GM20431 (cell line): ENCODE measurements around the gene STK25.

ENCODE experiments used
- in situ Hi-C: fragments of 300-500 bp; cut with MseI, MboI; formaldehyde crosslinking; loops from one replicate; pipeline ENCODE4 v1.15.0; 2020; ENCODE audit warnings: low sequenced_read_pairs; ENCODE audit not compliant: unreplicated experiment

Gene STK25

DNA sequence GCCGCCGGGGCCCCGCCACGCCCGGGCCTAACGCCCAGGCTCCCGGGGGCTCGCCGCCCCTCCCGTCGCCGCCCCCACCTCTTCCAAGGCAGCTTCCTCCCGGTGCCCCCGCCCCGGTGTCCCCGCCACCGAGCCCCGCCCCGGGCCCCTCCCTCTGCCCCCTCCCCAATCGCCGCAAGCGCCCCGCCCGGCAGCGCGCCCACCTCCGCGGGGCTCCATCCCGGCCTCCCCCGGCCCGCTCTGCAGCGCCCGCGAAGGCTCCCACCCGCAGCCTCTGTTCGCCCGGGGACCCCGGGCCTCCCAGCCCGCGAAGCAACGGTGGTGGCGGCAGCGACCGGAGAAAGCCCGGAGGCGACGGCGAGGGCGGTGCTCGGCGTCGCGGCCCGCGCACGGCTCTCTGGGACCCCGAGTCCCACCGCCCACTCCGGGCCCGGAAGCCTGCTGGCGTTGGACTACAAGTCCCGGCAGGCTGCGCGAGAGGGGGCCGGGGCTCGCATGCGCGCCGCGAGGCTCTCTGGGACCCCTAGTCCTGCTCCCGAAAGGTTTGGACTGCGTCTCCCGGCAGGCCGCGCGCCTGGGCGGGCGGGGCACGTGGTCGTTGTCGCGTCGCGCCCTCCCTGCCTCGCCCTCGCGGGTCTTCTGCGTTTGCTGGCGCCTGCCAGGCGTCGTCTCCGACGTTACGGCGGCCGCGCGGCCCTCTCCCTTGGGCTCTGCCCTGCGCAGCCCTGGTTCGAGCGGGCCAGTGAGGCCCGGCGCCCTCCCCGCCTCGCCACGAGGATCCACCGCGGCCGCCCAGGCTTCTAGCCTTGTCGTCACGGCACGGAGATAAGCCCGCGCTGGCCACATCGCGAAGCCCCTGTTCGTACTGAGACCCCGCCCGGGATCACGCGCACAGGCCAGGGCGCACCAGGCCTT is at the start of gene STK25:
TSS of gene STK25 (minus strand) at position 345 of the 915 bp plus-strand sequence. CDS start 549 bp downstream, outside the sequence.
- in situ Hi-C loops: no loop called here

DNA sequence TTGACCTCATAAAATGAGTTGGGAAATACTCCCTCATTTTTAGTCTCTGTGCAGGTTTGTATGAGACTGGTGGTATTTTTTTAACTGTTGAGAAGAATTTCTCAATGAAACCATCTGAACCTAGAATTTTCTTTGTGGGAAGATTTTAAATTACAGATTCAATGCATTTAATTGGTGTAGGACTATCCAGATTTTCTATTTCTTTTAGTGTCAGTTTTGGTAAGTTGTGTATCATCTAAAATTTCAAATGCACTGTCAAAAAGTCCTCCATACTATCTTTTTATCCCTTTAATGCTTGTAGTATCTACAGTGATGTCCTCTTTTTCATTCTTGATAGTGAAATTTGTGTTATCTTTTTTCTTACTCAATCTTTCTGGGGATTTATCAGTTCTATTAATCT is 48.4 kb upstream of the STK25 start:
- in situ Hi-C loops: no loop called here

DNA sequence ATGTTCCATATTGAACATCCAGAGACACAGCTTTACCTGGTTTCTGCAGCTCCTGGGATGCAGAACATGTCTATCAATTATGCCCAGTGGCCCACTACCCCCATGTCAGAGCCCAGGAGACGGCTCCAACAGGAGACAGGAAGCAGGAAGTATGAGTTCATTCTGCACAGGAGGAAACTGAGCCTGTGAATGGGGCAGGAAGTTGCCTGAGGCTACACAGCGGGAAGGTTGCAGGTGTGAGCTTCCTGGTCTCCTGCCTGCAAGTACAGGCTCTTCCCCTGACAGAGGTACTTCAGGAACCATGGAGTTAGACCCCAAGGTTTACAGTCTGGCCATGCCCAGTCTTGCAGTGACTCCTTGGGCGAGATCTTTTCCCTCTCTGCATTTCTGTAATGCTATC is 47.3 kb upstream of the STK25 start:
- in situ Hi-C loops: no loop called here

DNA sequence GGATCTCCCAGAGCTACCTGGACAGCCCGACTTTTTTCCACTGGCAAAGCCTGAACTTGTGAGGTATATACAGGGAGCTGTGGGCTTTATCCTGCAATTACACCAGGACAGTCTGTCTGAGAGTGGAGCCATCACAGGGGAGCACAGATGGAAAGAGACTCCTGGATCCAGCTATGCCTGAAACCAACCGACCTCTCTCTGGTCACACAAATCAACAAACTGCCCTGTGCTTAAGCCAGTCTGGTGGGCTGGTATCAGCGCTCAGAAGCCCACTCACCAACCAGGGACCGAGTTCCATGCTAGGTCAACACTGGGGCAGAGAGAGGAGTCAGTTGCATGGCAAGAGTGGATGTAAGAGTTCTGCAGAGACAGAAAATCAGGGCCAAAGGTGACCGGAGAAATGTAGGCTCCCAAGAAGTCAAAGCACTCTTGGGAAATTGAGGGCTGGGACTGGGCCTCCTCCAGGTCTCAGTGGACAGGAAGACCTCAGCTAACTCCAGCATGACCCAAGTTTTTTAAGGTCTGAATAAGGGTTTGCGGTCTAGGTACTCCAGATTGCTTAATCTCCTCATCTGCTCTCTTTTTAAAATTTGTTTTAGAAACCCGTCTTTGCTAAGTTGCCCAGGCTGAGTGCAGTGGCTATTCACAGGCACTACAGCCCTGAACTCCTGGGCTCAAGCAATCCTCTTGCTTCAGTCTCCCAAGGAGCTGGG is 46.4 kb upstream of the STK25 start:
- in situ Hi-C loops: no loop called here

DNA sequence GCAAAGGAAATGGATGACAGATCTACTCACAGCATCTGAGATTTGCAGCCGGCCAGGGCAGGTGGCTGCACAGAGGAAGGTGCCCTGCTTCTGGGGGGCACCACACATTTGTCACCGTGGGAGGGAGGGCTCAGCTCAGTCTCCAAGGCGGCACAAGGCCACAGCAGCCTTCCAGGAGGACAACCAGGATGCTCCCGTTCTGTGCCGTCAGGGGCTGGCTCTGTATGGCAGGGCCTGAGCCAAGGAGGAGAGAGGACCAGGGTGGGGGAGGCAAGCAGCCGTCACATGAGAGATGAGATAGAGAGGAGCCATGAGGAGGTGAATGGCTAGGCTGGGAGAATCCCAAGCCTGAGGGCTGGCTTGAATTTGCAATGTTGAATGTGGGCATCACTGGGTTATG is 45.6 kb upstream of the STK25 start:
- in situ Hi-C loops: no loop called here

DNA sequence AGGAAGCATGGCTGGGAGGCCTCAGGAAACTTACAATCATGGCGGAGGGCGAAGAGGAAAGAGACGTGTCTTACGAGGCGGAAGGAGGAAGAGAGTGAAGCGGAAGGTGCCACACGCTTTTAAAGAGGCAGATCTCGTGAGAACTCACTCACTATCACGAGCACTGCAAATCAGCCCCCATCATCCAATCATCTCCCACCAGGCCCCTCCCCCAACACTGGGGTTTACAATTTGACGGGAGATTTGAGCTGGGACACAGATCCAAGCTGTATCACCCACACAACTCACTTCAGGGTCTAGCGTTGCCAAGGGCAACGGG is 45.1 kb upstream of the STK25 start:
- in situ Hi-C loops: no loop called here

DNA sequence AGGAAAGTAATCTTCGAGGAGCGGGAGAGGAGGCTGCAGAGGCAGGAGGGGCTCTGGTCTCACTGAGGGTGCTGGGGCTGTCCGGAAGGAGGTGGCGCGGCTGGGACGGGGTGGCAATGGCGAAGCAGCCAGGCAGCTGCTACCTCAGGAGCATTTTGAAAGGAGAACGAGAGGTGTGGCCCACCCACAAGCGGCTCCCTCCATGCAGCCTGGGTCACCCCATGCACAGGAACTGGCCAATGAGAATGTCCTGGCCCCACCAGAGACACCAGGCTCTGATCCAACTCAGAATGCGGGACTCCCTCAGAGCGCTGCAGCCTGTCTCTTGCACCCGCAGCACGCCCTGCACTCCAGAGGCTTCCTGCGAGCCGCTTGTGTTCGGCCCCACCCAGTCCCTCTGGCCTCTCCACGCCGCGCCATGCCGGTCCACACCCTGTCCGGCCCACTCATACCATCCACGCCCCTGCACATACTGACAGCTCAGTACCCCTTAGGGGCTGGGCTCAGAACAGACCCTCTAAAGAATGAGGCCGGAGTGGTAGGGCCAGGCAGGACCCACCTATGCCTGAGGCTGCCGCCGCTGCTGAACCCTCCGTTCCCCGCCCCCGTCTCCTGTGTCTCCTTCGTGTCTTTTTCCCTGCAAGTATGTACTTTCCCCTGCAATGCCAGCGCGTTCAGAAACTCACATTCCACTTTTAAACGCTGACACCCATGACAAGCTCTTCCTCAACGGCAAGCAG is 43.8 kb upstream of the STK25 start:
- in situ Hi-C loops: no loop called here

DNA sequence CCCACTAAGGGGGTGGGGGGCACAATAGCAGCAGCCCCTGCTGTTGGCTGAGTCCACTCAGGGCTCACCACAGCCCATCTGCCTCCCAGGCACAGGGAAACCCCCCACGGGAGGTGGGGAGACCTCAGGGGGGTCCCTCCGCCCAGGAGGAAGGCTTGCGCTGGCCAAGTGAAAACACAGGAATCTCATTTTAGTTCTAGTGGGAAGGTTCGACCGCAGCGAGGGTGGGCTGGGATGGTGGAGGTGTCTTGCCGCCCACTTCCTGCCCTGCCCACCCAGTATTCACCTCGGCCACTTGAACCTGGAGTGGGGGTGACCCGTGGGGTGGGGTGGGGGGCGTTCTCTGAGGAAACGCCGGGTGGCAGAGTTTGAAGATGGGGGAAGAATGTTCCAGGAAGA is 43.2 kb upstream of the STK25 start:
- in situ Hi-C loops: no loop called here

DNA sequence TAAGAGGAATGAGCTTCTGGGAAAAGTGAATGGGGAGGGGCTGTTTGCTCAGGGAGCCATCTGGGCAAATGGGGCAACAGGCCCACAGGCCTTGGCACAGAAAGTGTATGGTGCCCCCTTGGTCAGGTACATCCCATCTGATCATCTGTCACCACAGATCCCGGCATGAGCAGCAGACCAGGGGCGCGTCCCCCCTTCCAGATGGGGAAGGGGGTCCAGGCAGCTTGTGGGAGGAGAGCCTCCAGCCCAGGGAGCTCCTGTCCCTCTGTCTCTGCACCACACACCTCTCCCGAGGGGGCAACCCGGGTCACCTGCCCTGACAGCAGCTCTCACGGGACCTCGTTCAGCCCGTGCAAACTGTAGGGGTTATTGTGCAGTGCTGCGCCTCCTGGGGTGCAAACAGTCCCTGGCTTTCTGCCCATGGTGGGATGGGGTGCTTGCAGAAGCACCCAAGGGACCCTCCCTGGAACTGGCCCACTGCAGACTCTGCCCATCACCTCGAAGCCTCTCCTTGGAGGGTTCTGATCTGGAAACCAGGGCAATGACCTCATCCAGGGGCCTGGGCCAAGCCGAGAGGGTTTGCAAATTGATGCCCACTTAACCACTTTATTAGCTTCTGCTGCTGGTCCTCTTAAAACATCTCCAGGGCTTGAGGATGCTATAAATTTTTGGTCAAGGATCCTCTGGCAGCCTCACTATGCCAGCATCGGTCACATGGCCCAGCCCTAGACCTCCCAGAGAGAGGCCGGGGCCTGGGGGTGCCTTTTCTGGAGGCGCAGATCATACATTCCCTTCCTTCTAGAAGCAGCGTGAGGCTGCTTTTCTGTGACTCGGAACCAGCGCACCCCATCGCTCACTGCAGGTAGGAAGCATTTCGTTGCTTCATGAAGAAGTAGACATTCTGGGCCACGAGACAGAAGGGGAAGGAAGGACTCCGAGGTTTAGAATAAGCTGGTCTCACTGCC is 42.5 kb upstream of the STK25 start:
- in situ Hi-C loops: no loop called here

DNA sequence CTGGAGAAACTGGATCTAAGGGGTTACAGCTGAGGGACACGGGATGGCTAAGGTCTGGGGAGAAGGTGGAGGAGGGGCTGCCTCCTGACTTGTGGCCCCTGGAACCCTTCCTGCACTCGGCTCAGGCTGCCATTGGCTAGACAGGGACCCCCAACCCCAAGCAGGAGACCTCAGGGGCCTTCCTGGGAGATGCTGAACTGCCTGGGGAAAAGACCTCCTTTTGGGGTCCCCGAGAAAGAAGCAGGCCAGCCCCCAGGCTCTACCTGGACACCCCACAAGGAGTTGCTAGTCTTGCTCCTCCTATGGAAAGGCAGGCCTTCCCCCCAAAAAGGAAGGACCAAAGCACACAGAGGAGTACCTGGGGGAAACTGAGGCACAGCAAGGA is 40.1 kb upstream of the STK25 start:
- in situ Hi-C loops: no loop called here

DNA sequence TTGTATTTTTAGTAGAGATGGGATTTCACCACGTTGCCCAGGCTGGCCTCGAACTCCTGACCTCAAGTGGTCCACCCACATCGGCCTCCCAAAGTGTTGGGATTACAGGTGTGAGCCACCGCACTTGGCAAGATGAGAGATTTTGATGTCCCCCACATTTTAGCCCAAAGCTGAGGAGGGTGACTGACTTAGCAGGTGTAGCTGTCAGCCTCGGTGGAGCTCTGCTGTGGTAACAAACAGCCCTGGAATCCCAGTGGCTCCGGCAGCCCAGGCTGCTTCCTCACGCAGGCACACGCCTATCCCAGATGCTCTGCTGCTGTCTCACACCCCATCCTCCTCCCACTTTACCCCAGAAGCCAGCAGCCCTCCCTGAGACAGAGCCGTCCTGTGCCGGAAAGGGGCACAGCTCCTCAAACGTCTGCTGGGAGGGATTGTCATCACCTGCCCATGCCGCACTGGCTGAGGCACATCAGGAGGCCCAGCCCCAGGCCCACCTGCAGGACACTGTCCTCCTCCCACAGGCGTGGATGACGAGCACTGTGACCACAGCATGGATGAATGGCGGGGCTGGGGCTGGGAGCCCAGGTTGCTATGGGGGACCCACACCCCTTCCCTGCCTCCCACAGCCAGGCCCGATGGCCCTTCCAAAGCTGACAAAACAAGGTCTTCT is 39.5 kb upstream of the STK25 start:
- in situ Hi-C loops: no loop called here

DNA sequence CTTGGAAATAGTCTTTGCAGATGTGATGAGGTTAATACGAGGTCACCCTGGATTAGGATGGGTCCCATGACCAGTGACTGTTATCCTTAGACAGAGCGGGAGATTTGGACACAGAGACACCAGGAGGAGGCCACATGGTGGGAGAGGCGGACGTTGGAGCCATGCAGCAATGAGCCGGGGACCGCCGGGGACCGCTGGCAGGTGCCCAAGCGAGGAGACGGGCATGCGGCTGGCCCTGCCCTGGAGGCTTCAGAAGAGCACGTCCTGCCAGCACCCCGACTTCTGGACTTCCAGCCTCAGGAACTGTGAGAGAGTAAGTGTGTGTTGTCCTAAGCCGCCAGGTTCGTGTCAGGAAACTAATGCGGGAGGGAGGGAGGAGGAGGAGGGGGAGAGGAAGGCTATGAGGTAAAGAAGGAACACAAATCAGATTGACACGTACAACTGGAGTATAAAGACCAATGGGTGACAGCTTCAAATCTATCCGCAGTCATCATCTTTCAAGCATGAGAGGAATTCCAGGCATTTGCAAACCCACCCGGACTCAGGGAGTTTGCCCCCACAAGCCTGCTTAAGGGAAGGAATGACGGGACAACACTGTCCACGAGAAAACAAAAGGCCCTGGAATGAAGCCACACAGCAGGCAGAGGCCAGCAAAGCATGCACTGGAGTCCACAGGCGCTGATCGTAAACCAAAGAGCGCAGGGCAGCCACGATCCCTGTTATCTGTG is 38.6 kb upstream of the STK25 start:
- in situ Hi-C loops: no loop called here

DNA sequence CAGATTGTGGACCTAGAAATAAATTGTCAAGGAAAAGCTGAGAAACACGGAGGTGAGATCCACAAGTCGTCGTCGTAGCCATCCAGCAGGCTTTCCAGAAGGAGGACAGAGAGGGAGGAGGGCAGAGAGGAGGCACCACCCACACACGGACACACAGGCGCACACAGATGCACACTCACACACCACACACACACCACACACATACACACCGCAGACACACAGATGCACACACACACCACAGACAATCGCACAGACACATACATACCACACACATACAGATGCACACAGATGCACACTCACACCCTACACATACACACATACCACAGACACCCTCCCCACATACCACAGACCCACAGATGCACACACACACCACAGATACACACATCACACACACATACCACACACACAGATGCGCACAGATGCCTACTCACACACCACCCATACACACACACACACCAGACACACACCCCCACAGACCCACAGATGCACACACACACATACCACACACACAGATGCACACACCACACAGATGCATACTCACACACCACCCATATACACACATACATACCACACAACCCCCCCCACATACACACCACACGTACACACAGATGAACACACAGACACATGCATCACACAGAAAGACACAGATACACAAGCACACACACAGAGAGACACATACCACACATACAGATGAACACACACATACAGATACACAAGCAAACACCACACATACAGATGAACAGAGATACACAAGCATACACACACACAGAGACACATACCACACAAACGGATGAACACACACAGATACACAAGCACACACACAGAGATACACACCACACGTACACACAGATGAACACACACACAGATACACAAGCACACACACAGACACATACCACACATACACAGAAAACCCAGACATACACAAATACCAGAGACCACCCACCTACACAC is 37.4 kb upstream of the STK25 start:
- in situ Hi-C loops: no loop called here

DNA sequence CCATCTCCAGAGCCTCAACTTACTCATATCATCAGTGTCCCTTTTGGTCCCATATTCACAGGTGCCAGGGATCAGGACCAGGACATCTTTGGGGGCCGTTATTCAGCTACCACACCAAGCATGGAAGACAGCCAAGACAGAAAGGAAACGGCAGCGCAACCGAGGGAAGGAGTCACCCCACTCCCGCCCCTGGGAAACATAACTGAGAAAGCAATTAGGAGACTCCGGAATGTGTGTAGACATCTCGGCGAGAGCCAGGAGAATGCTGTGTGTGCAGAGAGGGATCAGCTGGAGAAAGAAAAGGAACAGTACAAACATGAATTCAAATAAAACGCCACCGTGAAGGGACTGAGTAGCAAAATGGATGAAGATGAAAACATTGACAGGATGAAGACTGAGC is 36.7 kb upstream of the STK25 start:
- in situ Hi-C loops: no loop called here

DNA sequence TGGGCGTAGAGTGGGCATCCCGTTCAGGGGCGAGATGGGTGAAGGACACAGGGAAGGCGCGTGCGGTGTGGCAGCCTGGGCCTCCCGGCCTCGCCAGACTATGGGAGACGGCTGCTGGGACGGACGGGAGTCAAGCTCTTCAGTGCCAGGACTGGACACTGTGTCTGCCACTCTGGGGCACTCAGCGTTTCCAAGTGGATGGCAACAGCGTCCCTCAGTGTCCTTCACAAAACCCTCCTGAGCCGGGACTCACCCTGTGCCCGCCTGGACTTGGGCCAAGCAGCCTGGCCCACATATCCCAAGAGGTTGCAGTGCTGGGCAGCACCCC is 33.9 kb upstream of the STK25 start:
- in situ Hi-C loops: no loop called here

DNA sequence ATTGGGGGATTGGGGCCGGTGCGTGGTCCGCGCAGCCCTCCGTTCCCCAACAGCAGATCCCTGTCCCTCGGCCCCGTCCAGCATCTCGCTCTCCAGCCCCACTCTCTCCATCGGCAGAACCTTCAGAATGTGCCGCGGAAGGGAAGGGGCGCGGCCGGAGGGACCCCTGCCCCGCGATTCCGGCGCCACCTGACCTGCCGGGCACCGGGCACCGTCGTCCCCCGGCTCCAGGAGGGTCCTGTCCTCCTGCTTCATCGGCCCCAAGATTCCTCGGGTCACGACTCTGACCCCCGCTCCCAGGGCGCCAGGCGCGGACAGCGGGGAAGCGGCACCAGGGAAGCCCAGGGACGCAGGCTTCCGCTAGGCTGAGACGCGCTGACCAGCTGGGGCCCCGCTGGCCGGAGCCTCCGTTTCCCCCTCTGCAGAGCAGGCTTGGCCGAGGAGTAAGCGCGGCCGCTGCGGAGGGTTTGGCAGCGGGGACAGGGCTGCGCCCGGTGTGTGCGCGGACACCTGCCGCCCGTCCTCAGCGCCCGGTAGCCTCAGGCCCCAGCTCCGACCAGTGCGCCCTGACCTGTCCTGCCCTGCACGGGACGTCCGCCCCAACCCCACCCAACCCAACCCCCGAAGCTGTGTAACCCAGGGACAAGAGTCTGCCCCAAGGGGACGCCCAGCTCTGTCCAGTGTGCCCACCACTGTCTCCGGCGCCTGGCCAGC is 33.3 kb upstream of the STK25 start:
- in situ Hi-C loops: no loop called here
